H1 (cell line): ENCODE data around the gene TRIM43B. TPM values are rescaled to one million over a fixed set of nuclear protein-coding genes. Genes with fewer than 3 reads are reported as not detected.
"Not testable (repeated sequence)": the region's sequence is repeated elsewhere in the genome, so short reads cannot be mapped to it uniquely, and the experiment has no call there.

Experiments
- CTCF ChIA-PET: fragments of 300-600 bp; sonication (Branson Sonifier 250); formaldehyde crosslinking; loops from one replicate; lab custom pipeline; 2021; ENCODE audit not compliant: partially characterized antibody; lab: Charles Lee
- POLR2A ChIA-PET: fragments of 300-600 bp; sonication (Branson Sonifier 250); formaldehyde crosslinking; loops from one replicate; lab custom pipeline; 2021; ENCODE audit warnings: inconsistent platforms; ENCODE audit not compliant: partially characterized antibody; lab: Charles Lee
- DNase-seq, 2 experiments: peaks; one replicate each; pipeline versions ENCODE4 v3.0.0 to v3.0.0-alpha.2; 2010 to 2022; ENCODE audit warnings: low spot score in 2 of 2, low read depth in 1 of 2, mixed read lengths in 1 of 2
- FAIRE-seq: peaks from 2 replicates; lab custom pipeline; 2011; peaks lifted over from hg19 to GRCh38; lab: Jason Lieb, UNC
- H2AFZ ChIP-seq: 2 replicates; pipeline ENCODE4 v1.8.1; 2012; ENCODE audit warnings: low read length, inconsistent platforms
- H2AK5ac ChIP-seq: 2 replicates; pipeline ENCODE4 v1.6.1; 2013; ENCODE audit warnings: low read depth, low read length
- H2BK120ac ChIP-seq: replicated peaks from 2 replicates; pipeline ENCODE3; 2013; ENCODE audit warnings: low read depth, low read length, inconsistent platforms
- H2BK12ac ChIP-seq: 2 replicates; pipeline ENCODE4 v1.6.1; 2013; ENCODE audit warnings: low read depth, low read length
- H2BK15ac ChIP-seq: 2 replicates; pipeline ENCODE4 v1.6.1; 2013; ENCODE audit warnings: low read length
- H2BK20ac ChIP-seq: 2 replicates; pipeline ENCODE4 v1.6.1; 2013; ENCODE audit warnings: low read length
- H2BK5ac ChIP-seq: 2 replicates; pipeline ENCODE4 v1.6.1; 2013; ENCODE audit warnings: low read depth, low read length
- H3K14ac ChIP-seq: 2 replicates; pipeline ENCODE4 v1.6.1; 2013; ENCODE audit warnings: inconsistent platforms; ENCODE audit not compliant: insufficient read length
- H3K18ac ChIP-seq: 2 replicates; pipeline ENCODE4 v1.6.1; 2013; ENCODE audit warnings: low read length; ENCODE audit errors: extremely low read depth
- H3K23ac ChIP-seq: 2 replicates; pipeline ENCODE4 v1.6.1; 2013; ENCODE audit warnings: inconsistent platforms; ENCODE audit not compliant: insufficient read length
- H3K23me2 ChIP-seq: 2 replicates; pipeline ENCODE4 v1.6.1; 2013; ENCODE audit warnings: low read depth, low read length
- H3K27ac ChIP-seq: 2 replicates; pipeline ENCODE4 v1.6.1; 2011; ENCODE audit warnings: low read depth, low read length, inconsistent platforms
- H3K27me3 ChIP-seq, 4 experiments: replicated peaks in 1 of 4; 1 replicate in 1 of 4; 2 replicates in 3 of 4; pipeline versions ENCODE4 v1.6.1 to v1.8.1; 2011 to 2013; ENCODE audit warnings: low read length in 3 of 4, mild to moderate bottlenecking in 3 of 4, inconsistent platforms in 2 of 4, mixed read lengths in 2 of 4, moderate library complexity in 1 of 4; ENCODE audit not compliant: control insufficient read depth in 3 of 4, insufficient read depth in 3 of 4; ENCODE audit errors: extremely low read depth in 1 of 4
- H3K36me3 ChIP-seq, 4 experiments: 2 replicates each; pipeline versions ENCODE4 v1.6.1 to v1.8.1; 2011 to 2013; ENCODE audit warnings: mild to moderate bottlenecking in 4 of 4, low read length in 3 of 4, moderate library complexity in 2 of 4, control low read depth in 1 of 4, inconsistent platforms in 1 of 4; ENCODE audit not compliant: insufficient read depth in 4 of 4, control insufficient read depth in 2 of 4
- H3K4ac ChIP-seq: replicated peaks from 2 replicates; pipeline ENCODE3; 2013; ENCODE audit warnings: low read length, low read depth, mixed read lengths, inconsistent platforms; ENCODE audit not compliant: insufficient read length
- H3K4me1 ChIP-seq, 4 experiments: replicated peaks in 1 of 4; 1 replicate in 1 of 4; 2 replicates in 3 of 4; pipeline versions ENCODE4 v1.6.1 to v1.8.1; 2011 to 2013; ENCODE audit warnings: low read length in 3 of 4, inconsistent platforms in 2 of 4, mixed read lengths in 1 of 4; ENCODE audit not compliant: insufficient read depth in 4 of 4, control insufficient read depth in 3 of 4
- H3K4me2 ChIP-seq, 2 experiments: 2 replicates each; pipeline versions ENCODE4 v1.6.1 to v1.8.1; 2011 to 2013; ENCODE audit warnings: low read depth in 2 of 2, low read length in 2 of 2, control low read depth in 1 of 2, inconsistent platforms in 1 of 2, mild to moderate bottlenecking in 1 of 2; ENCODE audit not compliant: insufficient read depth in 1 of 2
- H3K4me3 ChIP-seq, 4 experiments: fragments of 200-600, 300-600 bp in 1 of 4; sonication (generic), shearing (Covaris generic), sonication (Bioruptor Twin) in 1 of 4; 2 replicates each; pipeline versions ENCODE4 v1.5.1 to v1.8.1; 2011 to 2016; ENCODE audit warnings: low read length in 4 of 4, low read depth in 3 of 4, control low read depth in 2 of 4, inconsistent platforms in 2 of 4, mild to moderate bottlenecking in 2 of 4, mixed read lengths in 1 of 4, moderate library complexity in 1 of 4; ENCODE audit not compliant: insufficient read depth in 2 of 4; ENCODE audit errors: extremely low read depth in 1 of 4
- H3K56ac ChIP-seq: replicated peaks from 2 replicates; pipeline ENCODE3; 2013; ENCODE audit warnings: low read depth, mild to moderate bottlenecking, mixed read lengths, low read length, inconsistent platforms; ENCODE audit not compliant: insufficient read length
- H3K79me1 ChIP-seq: 2 replicates; pipeline ENCODE4 v1.6.1; 2013; ENCODE audit warnings: low read depth, low read length, control low read depth
- H3K79me2 ChIP-seq, 2 experiments: 2 replicates each; pipeline versions ENCODE4 v1.6.1 to v1.8.1; 2012 to 2013; ENCODE audit warnings: low read length in 2 of 2, mild to moderate bottlenecking in 2 of 2, inconsistent platforms in 1 of 2; ENCODE audit not compliant: insufficient read depth in 2 of 2, control insufficient read depth in 1 of 2
- H3K9ac ChIP-seq, 4 experiments: replicated peaks in 1 of 4; 1 replicate in 1 of 4; 2 replicates in 3 of 4; pipeline versions ENCODE4 v1.6.1 to v1.8.1; 2011 to 2013; ENCODE audit warnings: low read depth in 3 of 4, low read length in 3 of 4, control low read depth in 2 of 4, mild to moderate bottlenecking in 2 of 4, moderate library complexity in 2 of 4, inconsistent platforms in 1 of 4; ENCODE audit errors: extremely low read depth in 1 of 4
- H3K9me3 ChIP-seq, 2 experiments: 2 replicates each; pipeline versions ENCODE4 v1.6.1 to v1.8.1; 2012 to 2013; ENCODE audit warnings: mild to moderate bottlenecking in 2 of 2, moderate library complexity in 2 of 2, control low read depth in 1 of 2, inconsistent platforms in 1 of 2, low read depth in 1 of 2, low read length in 1 of 2, mixed read lengths in 1 of 2; ENCODE audit not compliant: insufficient read depth in 2 of 2
- H4K20me1 ChIP-seq, 2 experiments: replicated peaks in 1 of 2; 2 replicates each; pipeline versions ENCODE3 to v1.8.1; 2011 to 2013; ENCODE audit warnings: inconsistent platforms in 2 of 2, low read length in 2 of 2, mild to moderate bottlenecking in 1 of 2; ENCODE audit not compliant: insufficient read depth in 2 of 2, control insufficient read depth in 1 of 2
- H4K5ac ChIP-seq: 2 replicates; pipeline ENCODE4 v1.6.1; 2013; ENCODE audit warnings: low read length, low read depth, mixed read lengths, inconsistent platforms; ENCODE audit not compliant: insufficient read length
- H4K8ac ChIP-seq: 2 replicates; pipeline ENCODE4 v1.8.0; 2013; ENCODE audit warnings: mild to moderate bottlenecking, moderate library complexity, low read length, inconsistent platforms; ENCODE audit not compliant: insufficient read depth; ENCODE audit errors: extremely low read depth
- H4K91ac ChIP-seq: replicated peaks from 2 replicates; pipeline ENCODE3; 2013; ENCODE audit warnings: low read length, mixed read lengths, inconsistent platforms; ENCODE audit not compliant: insufficient read length
- WGBS, 2 experiments: shearing (Covaris generic) in 1 of 2; methylation state at CpG; one replicate each; pipeline versions ENCODE4 v1.1.6 to v1.1.7; 2013 to 2015; ENCODE audit warnings: low lambda C conversion rate in 2 of 2, mixed read lengths in 2 of 2, inconsistent platforms in 1 of 2, low coverage in 1 of 2, missing lambda C conversion rate in 1 of 2; ENCODE audit not compliant: insufficient replicate concordance in 2 of 2, insufficient coverage in 1 of 2, insufficient read length in 1 of 2; ENCODE audit errors: extremely low coverage in 1 of 2, missing lambda C conversion rate in 1 of 2; 5-methylcytosine and 5-hydroxymethylcytosine counted together
- polyA plus RNA-seq, 7 experiments: library from polyadenylated mRNA; depleted of rRNA in 3 of 7; stranded (reverse) in 5 of 7; unstranded in 2 of 7; fragments of >200 nt in 5 of 7; fragments of 200-250 nt in 2 of 7; gene quantifications; 1 replicate in 5 of 7; 2 replicates in 1 of 7; 4 replicates in 1 of 7; pipeline versions ENCODE4 v1.2.1 to v1.2.3, GENCODE V29; 2011 to 2013; ENCODE audit warnings: missing spikeins in 2 of 7, mixed read lengths in 2 of 7
- small RNA-seq: library from polyadenylated mRNA; stranded (forward); fragments of <200 nt; extraction: miRNeasy Mini kit (QIAGEN cat#:217004); gene quantifications from one replicate; pipeline ENCODE3, GENCODE V24; 2013; ENCODE audit not compliant: insufficient read depth
- total RNA-seq: library from RNA; stranded (reverse); fragmentation: NEBNext Ultra II Directional; extraction: Animal tissue kit (Norgen Biotek cat#: 25700); gene quantifications from 2 replicates; pipeline ENCODE4 v1.2.1, GENCODE V29; 2021

Gene TRIM43B
- total and polyA plus RNA-seq, 2 of the 8 experiments (the other 6 are each of a cell fraction or from before 2014, with no cell fraction given), result not detected

DNA sequence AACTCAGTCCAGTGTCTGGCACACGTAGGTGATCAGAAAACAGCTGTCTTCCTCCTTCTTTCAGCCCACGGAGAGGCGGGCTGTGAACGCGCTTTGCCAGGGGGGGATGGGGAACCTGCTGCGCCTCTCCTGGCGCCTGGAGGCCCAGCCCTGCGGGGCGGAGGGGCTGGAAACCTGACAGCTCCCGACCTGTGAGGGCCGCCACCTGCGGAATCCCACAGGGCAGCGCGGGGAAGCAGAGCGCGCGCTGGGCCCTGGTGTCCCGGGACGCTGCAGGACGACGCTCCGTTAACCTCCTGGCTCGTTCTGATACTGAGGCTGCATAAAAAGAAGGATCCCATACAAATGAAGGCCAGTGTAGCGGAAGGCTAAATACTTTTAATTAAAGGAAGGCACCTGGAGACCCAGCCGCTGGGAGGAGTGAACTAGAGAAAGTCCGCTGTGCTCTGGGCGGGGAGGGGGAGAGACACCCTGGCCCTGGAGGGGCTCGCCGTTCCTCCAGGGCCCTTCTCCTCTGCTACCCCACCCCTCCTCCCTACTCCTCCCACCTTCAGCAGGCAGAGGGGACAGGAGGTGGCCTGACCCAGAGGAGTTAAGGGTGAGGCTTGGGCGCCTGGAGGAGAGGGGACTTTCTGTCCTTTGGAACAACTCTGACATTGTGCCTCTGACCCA lies 57.2 kb downstream of the TRIM43B start:
- H2BK12ac ChIP-seq, H3K27me3 ChIP-seq, H3K14ac ChIP-seq, H3K56ac ChIP-seq, H4K5ac ChIP-seq, H3K9me3 ChIP-seq, H3K4me3 ChIP-seq, H3K4ac ChIP-seq, H3K79me2 ChIP-seq, H3K4me1 ChIP-seq, H2AFZ ChIP-seq, H2BK20ac ChIP-seq, CTCF ChIA-PET, H3K9ac ChIP-seq, FAIRE-seq, H3K23ac ChIP-seq, POLR2A ChIA-PET, H3K23me2 ChIP-seq, H3K27ac ChIP-seq, H2BK120ac ChIP-seq, H3K36me3 ChIP-seq, H4K20me1 ChIP-seq, H2AK5ac ChIP-seq, H2BK5ac ChIP-seq, H2BK15ac ChIP-seq, H3K4me2 ChIP-seq, DNase-seq, H3K18ac ChIP-seq, H3K79me1 ChIP-seq, H4K91ac ChIP-seq, H4K8ac ChIP-seq: not testable (repeated sequence)
- 79% methylated on average over 2 of the region's 30 CpGs; no CpG with 5 or more reads in 1 of the 2 experiments for WGBS, 2 experiments

Small RNA genes lying within 50 kb of the gene (small RNA-seq; reads per million reads assigned to genes)
- not detected for gene AC009237.11
- not detected for gene AC133104.2

Other genes starting within 250 kb of the TRIM43B start
- gene PROM2, start 210.3 kb downstream of the TRIM43B start, total RNA-seq, result 3.8 and 4.6 TPM in 2 replicates
- 1.6 and 2.6 TPM in 2 replicates for gene PROM2, start 210.3 kb downstream of the TRIM43B start, polyA plus RNA-seq (2011; rRNA removed)
- gene KCNIP3, start 187.4 kb downstream of the TRIM43B start, total RNA-seq, result 1.9 and 2.9 TPM in 2 replicates
- 0.33 and 0.53 TPM in 2 replicates for gene KCNIP3, start 187.4 kb downstream of the TRIM43B start, polyA plus RNA-seq (2011; rRNA removed)
- gene FAHD2A, start 82.0 kb downstream of the TRIM43B start, total RNA-seq, result 25.8 and 26.7 TPM in 2 replicates
- 24.2 and 28.6 TPM in 2 replicates for gene FAHD2A, start 82.0 kb downstream of the TRIM43B start, polyA plus RNA-seq (2011; rRNA removed)
- gene TRIM43, start 107.2 kb upstream of the TRIM43B start, total RNA-seq, result not detected in 2 replicates
- not detected in 2 replicates for gene TRIM43, start 107.2 kb upstream of the TRIM43B start, polyA plus RNA-seq (2011; rRNA removed)